Breast epithelium (tissue), 3 donors: ENCODE results near the gene BBS9.

ENCODE experiments used
- POLR2A ChIP-seq: fragments of 450-650 bp; IDR thresholded peaks from one replicate; pipeline ENCODE4 v1.6.1; 2016; ENCODE audit warnings: antibody characterized with exemption, mild to moderate bottlenecking, moderate library complexity
- POLR2AphosphoS5 ChIP-seq, 3 donors: sonication (generic); formaldehyde crosslinking; IDR thresholded peaks; one replicate each; pipeline ENCODE4 v1.6.1; 2017; ENCODE audit warnings: antibody characterized with exemption in 3 of 3
- TF ChIP-seq, protein P1 (sequence below), 3 donors: fragments of 450-650 bp; IDR thresholded peaks; one replicate each; pipeline ENCODE4 v1.5.1; 2016 to 2017; ENCODE audit warnings: antibody characterized with exemption in 3 of 3, mild to moderate bottlenecking in 3 of 3, moderate library complexity in 3 of 3

DNA sequence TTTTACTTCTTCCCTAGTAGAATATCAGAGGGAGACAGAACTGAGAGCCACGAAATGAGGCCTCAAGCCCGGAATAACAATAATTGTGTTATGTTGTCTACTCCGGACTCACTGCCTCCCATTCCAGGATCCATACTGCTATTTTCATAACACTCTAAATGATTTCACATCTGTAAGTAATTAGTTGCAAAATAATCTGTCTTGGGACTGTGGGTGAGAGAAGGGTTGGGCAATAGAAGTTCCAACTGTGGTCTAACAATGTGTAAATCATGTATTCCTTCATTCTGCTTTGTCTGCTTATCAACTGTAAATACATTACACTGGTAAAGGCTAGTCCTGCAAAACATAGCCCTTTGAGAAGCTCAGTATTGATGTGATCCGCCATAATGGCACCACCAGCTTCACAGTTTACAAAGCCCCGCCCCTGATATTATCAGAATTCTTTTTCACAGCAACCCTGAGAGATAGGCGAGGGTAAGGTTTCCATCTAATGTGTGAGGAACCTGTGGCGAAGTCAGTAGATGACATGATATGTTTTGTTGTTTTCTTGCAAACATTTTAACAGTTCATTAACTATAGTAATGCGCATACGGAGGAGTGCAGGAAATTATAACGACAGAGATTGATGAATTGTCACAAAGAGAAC is 510.3 kb downstream of the BBS9 start:
- no peak for TF ChIP-seq POLR2AphosphoS5 (IDR thresholded peaks at IDR 0.05)
- TF ChIP-seq, protein P1, sequence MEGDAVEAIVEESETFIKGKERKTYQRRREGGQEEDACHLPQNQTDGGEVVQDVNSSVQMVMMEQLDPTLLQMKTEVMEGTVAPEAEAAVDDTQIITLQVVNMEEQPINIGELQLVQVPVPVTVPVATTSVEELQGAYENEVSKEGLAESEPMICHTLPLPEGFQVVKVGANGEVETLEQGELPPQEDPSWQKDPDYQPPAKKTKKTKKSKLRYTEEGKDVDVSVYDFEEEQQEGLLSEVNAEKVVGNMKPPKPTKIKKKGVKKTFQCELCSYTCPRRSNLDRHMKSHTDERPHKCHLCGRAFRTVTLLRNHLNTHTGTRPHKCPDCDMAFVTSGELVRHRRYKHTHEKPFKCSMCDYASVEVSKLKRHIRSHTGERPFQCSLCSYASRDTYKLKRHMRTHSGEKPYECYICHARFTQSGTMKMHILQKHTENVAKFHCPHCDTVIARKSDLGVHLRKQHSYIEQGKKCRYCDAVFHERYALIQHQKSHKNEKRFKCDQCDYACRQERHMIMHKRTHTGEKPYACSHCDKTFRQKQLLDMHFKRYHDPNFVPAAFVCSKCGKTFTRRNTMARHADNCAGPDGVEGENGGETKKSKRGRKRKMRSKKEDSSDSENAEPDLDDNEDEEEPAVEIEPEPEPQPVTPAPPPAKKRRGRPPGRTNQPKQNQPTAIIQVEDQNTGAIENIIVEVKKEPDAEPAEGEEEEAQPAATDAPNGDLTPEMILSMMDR (IDR thresholded peaks at IDR 0.05): no peak
- no peak for TF ChIP-seq POLR2A
